HG03025 (cell line): ENCODE measurements around the gene EEF1AKMT3.
"Not testable (repeated sequence)": the region's sequence is repeated elsewhere in the genome, so short reads cannot be mapped to it uniquely, and the experiment has no call there.

Source experiments
- ATAC-seq: cut with Tn5 transposase; IDR thresholded peaks from one replicate; pipeline ENCODE4 v1.9.1; 2021; ENCODE audit warnings: mild to moderate bottlenecking, moderate library complexity; ENCODE audit not compliant: unreplicated experiment, low FRiP score

The EEF1AKMT3 gene

DNA sequence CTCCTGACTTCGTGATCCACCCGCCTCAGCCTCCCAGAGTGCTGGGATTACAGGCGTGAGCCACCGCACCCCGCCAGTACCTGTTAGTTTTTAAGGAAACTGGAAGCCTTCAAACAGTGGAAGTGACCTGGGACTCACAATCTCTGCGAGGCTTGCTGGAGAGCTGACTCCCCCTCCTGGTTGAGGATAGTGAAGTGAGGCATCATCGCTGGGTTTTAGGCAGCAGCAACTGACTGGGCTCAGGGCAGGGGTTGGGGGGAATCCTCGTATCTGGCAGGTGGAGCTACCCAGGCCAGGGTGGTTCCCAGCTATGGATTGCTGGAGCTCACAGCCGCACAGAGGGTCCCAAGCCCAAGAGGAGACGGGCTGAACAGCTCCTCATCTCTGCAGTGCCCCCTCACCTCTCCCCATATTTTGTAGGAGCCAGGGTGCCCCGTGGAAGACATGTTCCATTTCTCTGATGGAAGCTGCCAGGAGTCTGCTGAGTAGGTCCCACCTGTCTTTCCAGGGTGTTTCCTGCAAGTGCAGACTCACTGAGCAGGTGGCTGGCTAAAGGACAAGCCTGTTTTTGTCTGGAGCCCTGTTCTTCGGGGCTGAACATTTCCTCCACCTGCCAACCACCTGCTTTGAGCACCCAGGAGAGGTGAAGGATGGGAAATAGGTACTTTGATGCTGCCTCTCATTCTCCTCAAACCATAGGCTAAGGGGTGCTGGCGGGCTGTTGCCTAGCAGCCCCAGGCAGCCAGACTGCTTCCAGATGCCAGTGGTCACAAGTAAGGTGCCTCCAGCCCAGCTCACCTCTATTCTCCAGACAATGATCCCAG, 43.0 kb downstream of the EEF1AKMT3 start:
- ATAC-seq, result no peak

DNA sequence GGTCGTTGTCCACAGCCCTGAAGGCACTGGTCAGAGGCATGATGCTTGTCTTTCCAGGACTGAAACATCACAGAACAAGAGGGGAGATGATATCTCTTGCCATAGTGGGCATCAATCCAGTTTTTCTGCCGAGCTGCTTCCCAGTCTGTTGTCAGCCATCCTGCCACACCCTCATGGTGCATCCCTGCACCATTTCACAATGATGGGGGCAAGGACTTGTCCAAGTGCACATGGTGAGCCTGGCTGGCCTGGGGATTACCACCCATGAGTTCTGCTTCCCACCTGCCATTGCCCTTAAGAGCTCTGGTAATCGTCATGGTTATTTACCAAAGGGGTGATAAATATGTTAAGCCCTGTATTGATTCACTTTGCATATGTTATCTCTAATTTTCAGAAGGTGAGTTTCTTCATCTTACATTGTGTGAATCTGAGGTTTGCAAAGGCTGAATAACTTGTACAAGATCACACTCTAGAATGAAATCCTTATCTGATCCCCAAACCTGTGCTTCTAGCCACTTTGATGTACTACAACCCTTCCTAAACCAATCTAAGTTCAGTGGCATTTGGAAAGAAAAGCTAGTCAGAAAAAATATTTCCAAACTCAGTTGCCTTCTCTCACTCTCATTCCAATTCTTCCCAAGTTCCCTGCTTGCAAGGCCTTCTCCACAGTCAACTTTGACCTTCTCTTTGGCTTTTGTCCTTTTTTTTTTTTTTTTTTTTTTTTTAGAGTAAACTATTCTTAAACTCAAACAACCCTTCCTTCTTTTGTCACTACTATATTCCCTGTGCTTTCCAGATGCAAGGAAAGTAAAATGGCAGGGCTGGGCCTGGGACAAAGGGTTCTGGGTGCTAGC, 43.8 kb downstream of the EEF1AKMT3 start:
- no peak for ATAC-seq

GRCh38 chr12:57816855-57817151, 44.4 kb downstream of the EEF1AKMT3 start:
- no peak for ATAC-seq

DNA sequence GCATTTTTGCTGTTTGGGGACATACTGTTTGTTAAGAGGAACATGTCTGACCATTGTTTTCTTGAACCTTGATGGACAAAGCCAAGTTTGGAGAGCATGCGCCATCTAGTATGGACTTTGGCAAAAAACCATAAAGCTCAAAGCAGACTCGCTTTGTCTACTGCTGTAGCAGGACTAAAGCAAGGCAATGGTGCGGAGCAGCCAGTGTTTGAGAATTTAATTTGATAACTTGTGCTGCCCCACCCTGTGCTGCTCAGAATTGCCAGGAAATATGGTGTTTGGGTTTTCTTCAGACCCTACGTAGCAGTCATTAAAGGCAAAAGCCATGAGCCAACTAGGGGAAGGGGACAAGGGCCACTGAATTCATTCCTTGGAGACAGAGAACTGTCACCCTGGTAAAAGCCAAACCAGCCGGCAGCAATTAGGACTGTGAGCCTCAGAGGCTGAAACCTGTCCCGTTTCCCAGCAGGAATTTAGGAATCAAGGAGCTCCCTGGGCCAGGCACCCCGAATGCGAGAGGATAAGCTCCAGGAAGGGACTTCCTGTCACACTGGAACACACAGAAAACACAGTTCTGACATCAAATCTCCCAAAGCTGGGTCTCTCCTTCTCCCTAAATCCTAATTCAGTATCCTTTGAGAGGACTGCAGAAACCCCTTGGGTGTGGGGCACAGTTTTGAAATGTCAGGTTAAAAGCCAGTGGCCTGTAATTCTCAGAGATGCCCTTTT, 45.0 kb downstream of the EEF1AKMT3 start:
- no peak for ATAC-seq

DNA sequence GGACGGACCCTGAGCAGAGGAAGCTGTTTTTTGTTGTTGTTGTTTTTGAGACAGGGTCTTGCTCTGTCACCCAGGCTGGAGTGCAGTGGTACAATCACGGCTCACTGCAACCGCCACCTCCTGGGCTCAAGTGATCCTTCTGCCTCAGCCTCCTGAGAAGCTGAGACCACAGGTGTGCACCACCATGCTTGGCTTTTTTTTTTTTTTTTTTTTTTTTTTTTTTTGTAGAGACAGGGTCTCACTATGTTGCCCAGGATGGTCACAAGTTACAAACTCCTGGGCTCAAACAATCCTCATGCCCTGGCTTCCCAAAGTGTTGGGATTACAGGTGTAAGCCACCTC, 45.5 kb downstream of the EEF1AKMT3 start:
- not testable (repeated sequence) for ATAC-seq

DNA sequence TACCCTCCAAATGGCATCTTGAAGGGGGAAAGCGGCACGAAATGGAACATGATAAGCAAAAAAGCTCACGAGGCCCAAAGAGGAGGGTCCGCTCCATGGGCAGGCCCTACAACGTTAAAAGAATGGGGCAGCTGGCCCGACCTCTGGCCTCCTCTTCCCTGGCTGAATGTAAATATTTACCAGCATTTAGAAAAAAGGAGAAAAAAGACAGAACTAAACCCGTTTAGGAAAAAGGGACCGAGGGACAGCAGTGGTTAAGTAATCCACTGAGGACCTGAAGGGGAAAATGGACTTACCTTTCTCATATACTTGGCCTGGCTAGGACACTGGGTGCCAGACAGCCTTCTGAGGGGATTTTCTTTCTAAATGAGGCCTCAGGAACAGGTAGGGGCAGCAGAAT, 47.7 kb downstream of the EEF1AKMT3 start:
- not testable (repeated sequence) for ATAC-seq

DNA sequence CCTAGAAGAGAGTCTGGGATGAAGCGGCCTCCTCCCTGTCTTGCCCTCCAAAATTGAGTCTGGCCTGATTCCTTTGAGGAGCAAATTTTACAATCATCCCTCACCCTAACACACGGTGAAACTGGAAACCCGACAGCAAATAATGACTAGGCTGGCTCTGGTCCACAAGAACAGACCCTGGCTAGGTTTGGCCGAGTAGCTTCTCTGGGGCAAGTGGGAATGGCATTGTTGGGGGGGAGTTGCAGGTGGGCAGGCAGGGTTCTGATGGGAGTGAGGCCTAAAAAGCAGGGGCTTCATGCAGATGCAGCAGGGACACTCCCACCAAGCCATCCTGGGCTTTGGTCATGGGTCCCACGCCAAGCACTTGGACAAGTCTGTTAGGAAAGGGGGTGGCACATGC, 48.6 kb downstream of the EEF1AKMT3 start:
- ATAC-seq, result not testable (repeated sequence)

- ATAC-seq, result no peak
Measured at GRCh38 chr12:57821474-57822214, 49.2 kb downstream of the EEF1AKMT3 start.

DNA sequence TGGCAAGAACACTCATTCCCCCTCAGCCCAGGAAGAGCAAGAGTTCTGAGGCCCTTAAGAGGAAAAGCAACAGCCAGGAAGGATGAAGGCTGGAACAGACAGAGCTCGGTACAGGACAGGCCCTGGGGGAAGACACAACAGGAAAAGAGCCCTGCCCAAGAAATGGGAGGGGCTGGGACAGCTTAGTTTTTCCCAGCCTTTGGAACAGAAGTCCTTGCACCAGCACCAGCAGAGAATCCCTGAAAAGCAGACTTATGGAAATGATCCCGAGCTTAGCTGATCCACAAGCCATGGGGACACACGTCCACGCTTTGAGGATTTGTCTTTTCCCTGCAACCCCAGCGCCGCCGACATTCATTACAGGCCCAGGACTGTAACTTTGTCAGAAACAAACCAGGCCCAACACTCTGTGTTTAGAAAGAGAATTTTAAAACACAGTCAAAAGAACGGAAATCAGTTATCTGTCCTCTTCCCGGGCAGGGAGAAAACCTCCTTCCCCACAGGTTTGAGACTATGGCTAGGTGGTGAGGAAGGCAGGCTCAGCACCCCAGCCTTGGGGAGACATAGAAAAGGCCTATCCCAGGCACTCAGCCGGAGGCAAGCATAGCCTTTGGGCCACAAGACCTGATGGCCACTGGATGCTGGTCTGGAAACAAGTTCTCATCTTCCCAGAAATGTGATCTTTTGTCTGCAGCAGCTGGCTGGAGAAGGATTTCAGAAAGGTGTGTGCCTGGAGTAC, 50.1 kb downstream of the EEF1AKMT3 start:
- no peak for ATAC-seq

DNA sequence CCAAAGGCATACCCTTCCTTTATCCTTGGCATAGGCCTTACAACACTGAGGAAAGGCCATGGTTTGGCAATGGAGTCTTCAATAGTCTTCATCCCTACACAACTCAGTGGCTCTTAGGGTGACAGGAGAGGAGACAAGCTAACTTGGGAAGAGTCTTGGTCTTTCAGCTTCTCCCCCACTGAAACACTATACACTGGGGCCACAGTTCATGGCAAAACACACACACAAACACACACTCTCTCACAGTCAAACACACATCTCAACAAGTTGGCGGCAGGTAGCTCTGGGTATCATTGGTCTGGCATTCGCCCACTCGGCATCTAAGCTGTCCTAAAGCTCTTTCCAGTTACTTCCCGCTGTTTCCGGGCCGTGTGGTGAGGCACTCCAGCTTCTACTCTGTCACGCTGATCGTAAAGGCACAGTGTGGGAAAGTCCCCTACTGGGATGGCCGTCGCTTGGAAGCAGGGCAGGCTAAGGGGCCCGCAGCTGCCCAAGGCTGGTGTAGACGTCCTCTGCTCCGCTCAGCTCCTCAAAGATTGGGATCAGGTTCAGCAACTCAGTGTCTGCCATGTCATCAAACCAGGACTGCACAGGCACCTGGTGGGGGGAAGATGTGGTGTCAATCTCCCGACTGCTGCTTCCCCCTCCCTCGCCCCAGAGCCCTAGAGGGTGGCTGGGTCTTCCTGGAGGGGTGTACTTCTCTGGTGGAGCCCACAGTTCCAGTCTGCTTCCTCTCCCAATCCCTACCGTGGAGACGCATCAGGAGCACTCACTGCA, 50.9 kb downstream of the EEF1AKMT3 start:
- no peak for ATAC-seq

DNA sequence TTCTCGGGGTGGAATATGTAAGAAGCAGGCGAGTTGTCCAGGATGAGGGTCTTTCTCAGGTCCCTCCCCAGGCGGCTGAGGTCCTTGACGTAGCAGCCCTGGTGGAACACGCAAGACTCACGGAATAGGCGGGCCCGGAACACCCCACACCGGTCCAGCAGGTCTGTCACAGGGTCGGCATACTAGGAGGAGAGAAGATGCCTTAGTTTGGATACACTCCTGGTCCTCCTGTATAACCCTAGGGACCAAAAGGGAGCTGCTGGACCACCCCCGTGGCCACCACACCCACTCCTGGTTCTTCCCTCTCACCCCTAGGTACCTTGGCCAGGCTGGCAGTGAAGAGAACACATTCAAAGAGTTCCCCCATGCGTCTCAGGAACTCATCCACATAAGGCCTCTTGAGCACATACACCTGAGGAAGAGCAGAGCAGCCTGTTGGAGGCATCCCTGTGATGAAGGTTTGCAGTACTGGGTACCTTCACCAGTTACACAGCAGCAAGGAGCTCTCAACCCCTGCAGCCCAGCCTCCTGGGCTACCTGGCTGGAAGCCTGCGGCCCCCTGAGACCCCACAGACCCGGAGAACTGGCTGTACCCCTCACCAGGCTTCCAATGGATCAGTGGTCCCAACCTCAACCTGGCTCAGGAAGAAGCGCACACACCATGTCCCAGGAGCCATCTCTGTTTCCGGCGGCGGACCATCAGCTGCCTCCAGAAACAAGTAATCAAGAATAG, 51.7 kb downstream of the EEF1AKMT3 start:
- no peak for ATAC-seq

DNA sequence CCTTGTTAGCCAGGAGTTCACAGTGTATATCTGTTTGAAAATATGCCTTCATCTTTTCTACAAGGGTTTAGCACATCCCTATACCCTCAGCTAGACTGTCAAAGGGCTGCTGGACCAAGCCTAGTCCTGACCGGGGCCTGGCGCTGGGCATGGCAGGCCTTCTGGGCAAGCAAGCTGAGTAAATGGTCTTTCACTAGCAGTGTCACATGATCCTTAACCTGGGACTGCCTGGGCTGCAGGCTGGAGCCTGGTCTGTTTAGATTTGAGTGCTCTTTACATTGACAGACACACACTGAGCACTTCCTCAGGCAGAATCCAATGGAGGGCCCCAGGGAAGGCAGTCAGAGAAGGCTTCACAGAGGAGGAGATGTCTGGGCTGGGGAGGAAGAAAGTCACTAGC, 53.0 kb downstream of the EEF1AKMT3 start:
- ATAC-seq, result no peak

GRCh38 chr12:57826400-57826799, 54.0 kb downstream of the EEF1AKMT3 start:
- ATAC-seq, result no peak

DNA sequence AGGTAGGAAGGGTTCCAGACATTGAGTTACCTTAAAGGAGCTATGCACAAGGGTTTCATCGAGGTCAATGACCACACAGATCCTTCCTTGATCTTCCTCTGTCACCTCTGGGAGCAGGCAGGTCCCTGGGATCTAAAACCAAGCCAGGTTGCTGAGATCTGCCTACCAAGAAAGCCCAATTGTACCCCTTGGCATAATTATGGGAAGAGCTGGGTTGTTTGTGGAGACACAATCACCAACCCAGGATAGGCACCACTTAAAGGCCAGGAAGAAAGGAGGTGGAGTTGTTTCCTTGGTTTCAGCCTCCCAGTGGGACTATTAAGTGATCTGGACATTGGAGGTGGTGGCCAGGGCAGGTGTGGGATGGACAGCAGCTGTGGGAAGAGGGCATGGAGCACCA, 54.6 kb downstream of the EEF1AKMT3 start:
- ATAC-seq, result no peak

- no peak for ATAC-seq
Measured at GRCh38 chr12:57829025-57829777, 56.8 kb downstream of the EEF1AKMT3 start.

- no peak for ATAC-seq
Measured at GRCh38 chr12:57830393-57830792, 58.0 kb downstream of the EEF1AKMT3 start.
